Pancreas (tissue), 10 donors: ENCODE measurements around the gene PCDH1. TPM values are rescaled to one million over a fixed set of nuclear protein-coding genes. Genes with fewer than 3 reads are reported as not detected.

Experiments used
- ATAC-seq, 4 donors: fragments of 200-7000 bp; cut with Tn5 transposase; one replicate each; pipeline versions ENCODE4 v1.8.0 to v1.9.1; 2020; ENCODE audit warnings: mild to moderate bottlenecking in 4 of 4, moderate library complexity in 4 of 4
- DNase-seq, 6 donors: peaks; one replicate each; pipeline ENCODE4 v3.0.0-alpha.2; 2020
- FAIRE-seq: peaks from 2 replicates; lab custom pipeline; 2012; peaks lifted over from hg19 to GRCh38; lab: Jason Lieb, UNC
- H3K27ac ChIP-seq, 4 donors: fragments of 200-600 bp; sonication (generic); 1 replicate in 3 of 4; 2 replicates in 1 of 4; pipeline versions ENCODE4 v1.5.0 to v1.8.0; 2020
- H3K27me3 ChIP-seq, 4 donors: fragments of 200-600 bp; one replicate each; pipeline ENCODE4 v1.8.0; 2021
- H3K36me3 ChIP-seq, 3 donors: fragments of 200-600 bp; sonication (generic) in 1 of 3; one replicate each; pipeline versions ENCODE4 v1.5.0 to v1.8.0; 2020 to 2021
- H3K4me1 ChIP-seq, 3 donors: fragments of 200-600 bp; one replicate each; pipeline ENCODE4 v1.8.0; 2021
- H3K4me3 ChIP-seq, 4 donors: fragments of 200-600 bp; sonication (generic) in 2 of 4; one replicate each; pipeline versions ENCODE4 v1.5.0 to v1.8.0; 2020 to 2021
- H3K9me3 ChIP-seq, 4 donors: fragments of 200-600 bp; one replicate each; pipeline ENCODE4 v1.8.0; 2021
- CTCF ChIP-seq, 4 donors: fragments of 200-600 bp; sonication (generic) in 3 of 4; IDR thresholded peaks; one replicate each; pipeline versions ENCODE4 v1.5.0 to v1.8.0; 2021; ENCODE audit warnings: antibody characterized with exemption in 4 of 4
- WGBS, 2 donors: extraction: QIAGEN DNeasy Blood & Tissue Kit; methylation state at CpG; one replicate each; pipeline ENCODE4 v1.1.7; 2013; 5-methylcytosine and 5-hydroxymethylcytosine counted together
- intact Hi-C, 3 donors: fragments of 100-400 bp; cut with DNase I; formaldehyde crosslinking; loops; one replicate each; pipeline versions ENCODE4 v1.11.1 to v1.14.2; 2022
- polyA plus RNA-seq, 2 donors: library from polyadenylated mRNA; stranded (reverse); fragments of 200-250 nt; gene quantifications; one replicate each; pipeline ENCODE4 v1.2.3, GENCODE V29; 2013
- total RNA-seq, 6 donors: library from RNA; stranded (reverse); fragmentation: NEBNext Ultra II Directional in 4 of 6; extraction: Animal tissue kit (Norgen Biotek cat#: 25700) in 4 of 6; gene quantifications; one replicate each; pipeline versions ENCODE4 v1.2.1 to v1.2.4, GENCODE V29; 2021 to 2023
- donor health status: healthy with polysubstance abuse.
- donor health status: DM: no; HTN: no; CAD: no; lungs with moderate emphysema.
- donor health status: DM: no; HTN: no; CAD: no.
- donor health status: control.
- donor health status: control.
- donor health status: Bipolar disorder and iron deficiency.
- donor health status: DM: yes; HTN: yes; CAD: no.
- donor health status: DM: no; HTN: no; CAD: no.
- donor health status: DM: no; HTN: no; CAD: no.
- donor health status: DM: yes; HTN: yes; CAD: no.

Gene PCDH1
- total and polyA plus RNA-seq, 8 donors, result 6.8 to 30.7 (median 13.4) TPM

- 75 to 87% methylated on average over 8 of the region's 8 CpGs for WGBS, 2 donors
- H3K36me3 ChIP-seq, result no peaks in the 10 kb centered on the region
- FAIRE-seq (no peak), ATAC-seq (no peak), DNase-seq (no peak)
- no peaks in the 10 kb centered on the region for H3K9me3 ChIP-seq
- intact Hi-C loops, result no loop called here
- peaks cover 0 to 4% (median 3%) of the 10 kb centered on the region in 3 donors for H3K4me1 ChIP-seq
- H3K27me3 ChIP-seq, result no peaks in the 10 kb centered on the region
- TF ChIP-seq CTCF (IDR thresholded peaks at IDR 0.05), result no peak
- no peak overlapping the region for H3K4me3 ChIP-seq
- H3K27ac ChIP-seq, result no peak overlapping the region
These were observed 41.3 kb upstream of the PCDH1 start for GRCh38 chr5:141919218-141920119.

DNA sequence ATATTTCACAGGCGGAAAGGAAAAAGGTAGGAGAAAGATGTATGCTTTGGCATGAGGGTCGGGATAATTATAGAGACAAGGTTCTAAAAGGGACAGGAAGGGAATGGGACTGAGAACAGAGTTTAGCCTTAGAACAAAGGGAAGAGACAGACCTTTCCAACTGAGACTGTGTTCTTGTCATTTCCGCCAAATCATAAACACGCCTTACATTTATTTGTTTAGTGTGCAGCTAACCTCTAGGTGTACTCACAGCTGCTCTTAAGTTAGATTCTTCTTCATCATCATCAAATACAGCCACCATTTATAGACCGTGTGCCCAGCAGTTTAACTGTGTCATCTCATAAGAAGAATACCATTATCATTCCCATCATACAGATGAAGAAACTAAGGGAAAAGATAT is 39.5 kb upstream of the PCDH1 start:
- intact Hi-C loops, result no loop called here
- DNase-seq (no peak), FAIRE-seq (no peak), ATAC-seq (no peak)
- no peaks in the 10 kb centered on the region for H3K27me3 ChIP-seq
- H3K27ac ChIP-seq, result no peak overlapping the region
- TF ChIP-seq CTCF (IDR thresholded peaks at IDR 0.05), result no peak
- no peaks in the 10 kb centered on the region for H3K9me3 ChIP-seq
- no peaks in the 10 kb centered on the region for H3K36me3 ChIP-seq
- no peak overlapping the region for H3K4me3 ChIP-seq
- H3K4me1 ChIP-seq, result no peaks in the 10 kb centered on the region
- 65 to 76% methylated on average over 5 of the region's 5 CpGs for WGBS, 2 donors

DNA sequence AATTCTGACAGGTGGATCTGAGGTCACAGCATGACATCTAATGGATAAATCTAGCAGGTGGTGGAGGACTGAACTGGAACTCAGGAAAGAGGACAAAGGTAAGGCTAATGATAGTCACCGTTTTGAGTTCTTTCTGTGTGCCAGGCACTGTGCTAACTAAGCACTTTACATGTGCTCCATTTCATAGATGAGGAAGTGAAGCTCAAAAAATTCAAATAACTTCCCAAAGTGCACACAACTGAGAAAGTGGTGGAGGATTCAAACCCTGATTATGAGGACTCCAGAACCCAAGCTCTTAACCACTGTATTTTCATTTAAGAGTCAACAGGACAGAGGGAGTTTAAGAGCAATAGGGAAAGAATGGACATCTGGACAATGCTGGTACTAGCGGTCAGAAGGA is 38.3 kb upstream of the PCDH1 start:
- ATAC-seq, result no peak
- intact Hi-C loops, result no loop called here
- no peak for FAIRE-seq

GRCh38 chr5:141915881-141916336 is 37.7 kb upstream of the PCDH1 start:
- FAIRE-seq (no peak), ATAC-seq (no peak), DNase-seq (no peak)
- H3K4me3 ChIP-seq, result no peak overlapping the region
- H3K27ac ChIP-seq, result no peak overlapping the region
- no peaks in the 10 kb centered on the region for H3K36me3 ChIP-seq
- H3K9me3 ChIP-seq, result no peaks in the 10 kb centered on the region
- no peaks in the 10 kb centered on the region for H3K4me1 ChIP-seq
- H3K27me3 ChIP-seq, result no peaks in the 10 kb centered on the region
- WGBS, 2 donors, result 69 to 81% methylated on average over 6 of the region's 6 CpGs
- TF ChIP-seq CTCF (IDR thresholded peaks at IDR 0.05), result no peak
- intact Hi-C loops, result no loop called here

More for the DNA sequence above, 38.3 kb upstream of the PCDH1 start:
- Histone ChIP-seq H3K9me3 (no peaks in the 10 kb centered on the region), H3K4me1 (no peaks in the 10 kb centered on the region), H3K27me3 (no peaks in the 10 kb centered on the region), H3K27ac (no peak overlapping the region), H3K36me3 (no peaks in the 10 kb centered on the region), H3K4me3 (no peak overlapping the region)
- no peak for TF ChIP-seq CTCF (IDR thresholded peaks at IDR 0.05)
- WGBS, 2 donors, result 47 to 63% methylated on average over 2 of the region's 2 CpGs
- no peak for DNase-seq

DNA sequence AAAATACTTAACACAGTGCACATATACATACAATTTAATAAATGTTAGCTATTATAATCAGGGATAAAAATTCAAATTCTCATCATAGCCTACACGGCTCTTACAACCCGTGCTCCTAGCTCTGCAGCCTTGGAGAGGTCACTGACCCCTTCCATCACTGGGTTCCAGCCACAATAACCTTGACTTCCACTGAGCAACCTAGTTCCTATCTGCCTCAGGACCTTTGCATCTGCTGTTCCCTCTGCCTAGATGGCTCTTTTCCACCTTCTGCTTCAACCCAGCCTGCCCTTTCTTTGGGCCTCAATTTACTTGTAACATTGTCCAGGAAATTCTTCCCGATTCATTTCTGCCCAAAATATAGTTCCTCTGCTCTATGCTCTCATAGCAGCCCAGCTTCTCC is 36.6 kb upstream of the PCDH1 start:
- no peak for FAIRE-seq

More for the DNA sequence above, 36.6 kb upstream of the PCDH1 start:
- Histone ChIP-seq H3K4me3 (no peak overlapping the region), H3K4me1 (no peaks in the 10 kb centered on the region), H3K9me3 (no peaks in the 10 kb centered on the region), H3K36me3 (no peaks in the 10 kb centered on the region), H3K27ac (no peak overlapping the region), H3K27me3 (no peaks in the 10 kb centered on the region)
- no peak for ATAC-seq
- TF ChIP-seq CTCF (IDR thresholded peaks at IDR 0.05), result no peak
- intact Hi-C loops, result no loop called here
- no peak for DNase-seq
- 90 to 99% methylated on average over 3 of the region's 3 CpGs for WGBS, 2 donors
